ENCODE results near the gene PRDM5.

The PRDM5 gene

GRCh38 chr4:120839974-120840751 lies 82.4 kb downstream of the PRDM5 start:
- CTCF ChIA-PET, result no interaction called here
- TF ChIP-seq BHLHE40 (IDR thresholded peaks at IDR 0.05; ENCODE audit: borderline replicate concordance), result no peak
- no peak for TF ChIP-seq LEF1 (IDR thresholded peaks at IDR 0.05; ENCODE audit: borderline replicate concordance)
- no peak for TF ChIP-seq FOXA1 (IDR thresholded peaks at IDR 0.05)
- no peak for TF ChIP-seq TARDBP (IDR thresholded peaks at IDR 0.05)
- TF ChIP-seq NFRKB (IDR thresholded peaks at IDR 0.05), result no peak
- TF ChIP-seq FOXK2 (IDR thresholded peaks at IDR 0.05), result no peak
- TF ChIP-seq ELF4 (IDR thresholded peaks at IDR 0.05), result no peak
- TF ChIP-seq SUZ12 (IDR thresholded peaks at IDR 0.05), result no peak
- no peak for TF ChIP-seq SP1 (IDR thresholded peaks at IDR 0.05)
- no peak for TF ChIP-seq L3MBTL2 (conservative IDR thresholded peaks at IDR 0.05)
- DNase-seq (ENCODE audit: extremely low spot score), result no peak
- POLR2A ChIA-PET, result no interaction called here

- no peak for TF ChIP-seq CTBP1 (IDR thresholded peaks at IDR 0.05; ENCODE audit: borderline replicate concordance)
- TF ChIP-seq TARDBP (IDR thresholded peaks at IDR 0.05), result no peak
- no peak for TF ChIP-seq SP1 (IDR thresholded peaks at IDR 0.05)
- TF ChIP-seq FOXA1 (IDR thresholded peaks at IDR 0.05), result no peak
- no peak for TF ChIP-seq FOXM1 (IDR thresholded peaks at IDR 0.05; ENCODE audit: borderline replicate concordance)
- no peak for TF ChIP-seq NFRKB (IDR thresholded peaks at IDR 0.05)
- no peak for TF ChIP-seq HDGF (IDR thresholded peaks at IDR 0.05; ENCODE audit: borderline replicate concordance)
- TF ChIP-seq FOXK2 (IDR thresholded peaks at IDR 0.05), result no peak
- no peak for TF ChIP-seq LEF1 (IDR thresholded peaks at IDR 0.05; ENCODE audit: borderline replicate concordance)
- TF ChIP-seq L3MBTL2 (conservative IDR thresholded peaks at IDR 0.05), result no peak
- no peak for TF ChIP-seq ELF4 (IDR thresholded peaks at IDR 0.05)
- TF ChIP-seq SUZ12 (IDR thresholded peaks at IDR 0.05), result no peak
- TF ChIP-seq BHLHE40 (IDR thresholded peaks at IDR 0.05; ENCODE audit: borderline replicate concordance), result no peak
- no peak for TF ChIP-seq ARNT (IDR thresholded peaks at IDR 0.05)
- TF ChIP-seq ZNF384 (IDR thresholded peaks at IDR 0.05), result no peak
- TF ChIP-seq PKNOX1 (IDR thresholded peaks at IDR 0.05), result no peak
- POLR2A ChIA-PET, result no interaction called here
- no peak for DNase-seq (ENCODE audit: extremely low spot score)
- CTCF ChIA-PET, result no interaction called here
These were observed 83.1 kb downstream of the PRDM5 start for GRCh38 chr4:120839334-120839973.

- ChIA-PET CTCF (interaction anchor here (1.3 kb wide), 1 partner anchor 118 kb away, joined by 3 read pairs; no protein-coding TSS in a partner anchor), POLR2A (no interaction called here)
- DNase-seq (ENCODE audit: extremely low spot score), result no peak
- TF ChIP-seq LEF1 (IDR thresholded peaks at IDR 0.05; ENCODE audit: borderline replicate concordance), result no peak
- TF ChIP-seq ZNF384 (IDR thresholded peaks at IDR 0.05), result no peak
- TF ChIP-seq FOXA1 (IDR thresholded peaks at IDR 0.05), result no peak
- no peak for TF ChIP-seq NFRKB (IDR thresholded peaks at IDR 0.05)
- no peak for TF ChIP-seq ARNT (IDR thresholded peaks at IDR 0.05)
- no peak for TF ChIP-seq TARDBP (IDR thresholded peaks at IDR 0.05)
- TF ChIP-seq FOXM1 (IDR thresholded peaks at IDR 0.05; ENCODE audit: borderline replicate concordance), result no peak
- TF ChIP-seq FOXK2 (IDR thresholded peaks at IDR 0.05), result no peak
- TF ChIP-seq BHLHE40 (IDR thresholded peaks at IDR 0.05; ENCODE audit: borderline replicate concordance), result no peak
- TF ChIP-seq HDGF (IDR thresholded peaks at IDR 0.05; ENCODE audit: borderline replicate concordance), result no peak
- TF ChIP-seq SP1 (IDR thresholded peaks at IDR 0.05), result no peak
These were observed 83.7 kb downstream of the PRDM5 start for GRCh38 chr4:120838784-120839183.

GRCh38 chr4:120837656-120838055 lies 84.9 kb downstream of the PRDM5 start:
- TF ChIP-seq ELF4 (IDR thresholded peaks at IDR 0.05) (no peak), FOXM1 (IDR thresholded peaks at IDR 0.05; ENCODE audit: borderline replicate concordance) (no peak), BHLHE40 (IDR thresholded peaks at IDR 0.05; ENCODE audit: borderline replicate concordance) (no peak), TARDBP (IDR thresholded peaks at IDR 0.05) (no peak), ARNT (IDR thresholded peaks at IDR 0.05) (no peak), HDGF (IDR thresholded peaks at IDR 0.05; ENCODE audit: borderline replicate concordance) (no peak), SP1 (IDR thresholded peaks at IDR 0.05) (no peak), FOXK2 (IDR thresholded peaks at IDR 0.05) (no peak), L3MBTL2 (conservative IDR thresholded peaks at IDR 0.05) (no peak), ZNF384 (IDR thresholded peaks at IDR 0.05) (no peak)
- ChIA-PET CTCF (interaction anchor here (1.3 kb wide), 1 partner anchor 117 kb away, joined by 3 read pairs; no protein-coding TSS in a partner anchor), POLR2A (no interaction called here)
- no peak for DNase-seq (ENCODE audit: extremely low spot score)

GRCh38 chr4:120835342-120835741 lies 87.2 kb downstream of the PRDM5 start:
- ChIA-PET CTCF (no interaction called here), POLR2A (no interaction called here)
- no peak for DNase-seq (ENCODE audit: extremely low spot score)
- TF ChIP-seq LEF1 (IDR thresholded peaks at IDR 0.05; ENCODE audit: borderline replicate concordance) (no peak), FOXK2 (IDR thresholded peaks at IDR 0.05) (no peak), BHLHE40 (IDR thresholded peaks at IDR 0.05; ENCODE audit: borderline replicate concordance) (no peak), L3MBTL2 (conservative IDR thresholded peaks at IDR 0.05) (no peak), SUZ12 (IDR thresholded peaks at IDR 0.05) (no peak), NFRKB (IDR thresholded peaks at IDR 0.05) (no peak), CTBP1 (IDR thresholded peaks at IDR 0.05; ENCODE audit: borderline replicate concordance) (no peak), ELF4 (IDR thresholded peaks at IDR 0.05) (no peak), PKNOX1 (IDR thresholded peaks at IDR 0.05) (no peak), HDGF (IDR thresholded peaks at IDR 0.05; ENCODE audit: borderline replicate concordance) (no peak), ZNF384 (IDR thresholded peaks at IDR 0.05) (no peak), TARDBP (IDR thresholded peaks at IDR 0.05) (no peak), FOXA1 (IDR thresholded peaks at IDR 0.05) (no peak)

GRCh38 chr4:120830204-120830603 lies 92.3 kb downstream of the PRDM5 start:
- ChIA-PET POLR2A (no interaction called here), CTCF (no interaction called here)
- DNase-seq (ENCODE audit: extremely low spot score), result no peak
- TF ChIP-seq PKNOX1 (IDR thresholded peaks at IDR 0.05) (no peak), LEF1 (IDR thresholded peaks at IDR 0.05; ENCODE audit: borderline replicate concordance) (no peak), CTBP1 (IDR thresholded peaks at IDR 0.05; ENCODE audit: borderline replicate concordance) (no peak), ZNF384 (IDR thresholded peaks at IDR 0.05) (no peak), FOXM1 (IDR thresholded peaks at IDR 0.05; ENCODE audit: borderline replicate concordance) (no peak), BHLHE40 (IDR thresholded peaks at IDR 0.05; ENCODE audit: borderline replicate concordance) (no peak), L3MBTL2 (conservative IDR thresholded peaks at IDR 0.05) (no peak), ELF4 (IDR thresholded peaks at IDR 0.05) (no peak), FOXK2 (IDR thresholded peaks at IDR 0.05) (no peak), TARDBP (IDR thresholded peaks at IDR 0.05) (no peak), HDGF (IDR thresholded peaks at IDR 0.05; ENCODE audit: borderline replicate concordance) (no peak), SP1 (IDR thresholded peaks at IDR 0.05) (no peak), FOXA1 (IDR thresholded peaks at IDR 0.05) (no peak), ARNT (IDR thresholded peaks at IDR 0.05) (no peak), NFRKB (IDR thresholded peaks at IDR 0.05) (no peak)
